H1 (cell line): ENCODE measurements around the gene LILRA1. TPM values are rescaled to one million over a fixed set of nuclear protein-coding genes. Genes with fewer than 3 reads are reported as not detected.

ENCODE experiments used
- CTCF ChIA-PET: fragments of 300-600 bp; sonication (Branson Sonifier 250); formaldehyde crosslinking; loops from one replicate; lab custom pipeline; 2021; ENCODE audit not compliant: partially characterized antibody; lab: Charles Lee
- POLR2A ChIA-PET: fragments of 300-600 bp; sonication (Branson Sonifier 250); formaldehyde crosslinking; loops from one replicate; lab custom pipeline; 2021; ENCODE audit warnings: inconsistent platforms; ENCODE audit not compliant: partially characterized antibody; lab: Charles Lee
- DNase-seq, 2 experiments: peaks; one replicate each; pipeline versions ENCODE4 v3.0.0 to v3.0.0-alpha.2; 2010 to 2022; ENCODE audit warnings: low spot score in 2 of 2, low read depth in 1 of 2, mixed read lengths in 1 of 2
- FAIRE-seq: peaks from 2 replicates; lab custom pipeline; 2011; peaks lifted over from hg19 to GRCh38; lab: Jason Lieb, UNC
- H2AFZ ChIP-seq: 2 replicates; pipeline ENCODE4 v1.8.1; 2012; ENCODE audit warnings: low read length, inconsistent platforms
- H2AK5ac ChIP-seq: 2 replicates; pipeline ENCODE4 v1.6.1; 2013; ENCODE audit warnings: low read depth, low read length
- H2BK120ac ChIP-seq: replicated peaks from 2 replicates; pipeline ENCODE3; 2013; ENCODE audit warnings: low read depth, low read length, inconsistent platforms
- H2BK12ac ChIP-seq: 2 replicates; pipeline ENCODE4 v1.6.1; 2013; ENCODE audit warnings: low read depth, low read length
- H2BK15ac ChIP-seq: 2 replicates; pipeline ENCODE4 v1.6.1; 2013; ENCODE audit warnings: low read length
- H2BK20ac ChIP-seq: 2 replicates; pipeline ENCODE4 v1.6.1; 2013; ENCODE audit warnings: low read length
- H2BK5ac ChIP-seq: 2 replicates; pipeline ENCODE4 v1.6.1; 2013; ENCODE audit warnings: low read depth, low read length
- H3K14ac ChIP-seq: 2 replicates; pipeline ENCODE4 v1.6.1; 2013; ENCODE audit warnings: inconsistent platforms; ENCODE audit not compliant: insufficient read length
- H3K18ac ChIP-seq: 2 replicates; pipeline ENCODE4 v1.6.1; 2013; ENCODE audit warnings: low read length; ENCODE audit errors: extremely low read depth
- H3K23ac ChIP-seq: 2 replicates; pipeline ENCODE4 v1.6.1; 2013; ENCODE audit warnings: inconsistent platforms; ENCODE audit not compliant: insufficient read length
- H3K23me2 ChIP-seq: 2 replicates; pipeline ENCODE4 v1.6.1; 2013; ENCODE audit warnings: low read depth, low read length
- H3K27ac ChIP-seq: 2 replicates; pipeline ENCODE4 v1.6.1; 2011; ENCODE audit warnings: low read depth, low read length, inconsistent platforms
- H3K27me3 ChIP-seq, 4 experiments: replicated peaks in 1 of 4; 1 replicate in 1 of 4; 2 replicates in 3 of 4; pipeline versions ENCODE4 v1.6.1 to v1.8.1; 2011 to 2013; ENCODE audit warnings: low read length in 3 of 4, mild to moderate bottlenecking in 3 of 4, inconsistent platforms in 2 of 4, mixed read lengths in 2 of 4, moderate library complexity in 1 of 4; ENCODE audit not compliant: control insufficient read depth in 3 of 4, insufficient read depth in 3 of 4; ENCODE audit errors: extremely low read depth in 1 of 4
- H3K36me3 ChIP-seq, 4 experiments: 2 replicates each; pipeline versions ENCODE4 v1.6.1 to v1.8.1; 2011 to 2013; ENCODE audit warnings: mild to moderate bottlenecking in 4 of 4, low read length in 3 of 4, moderate library complexity in 2 of 4, control low read depth in 1 of 4, inconsistent platforms in 1 of 4; ENCODE audit not compliant: insufficient read depth in 4 of 4, control insufficient read depth in 2 of 4
- H3K4ac ChIP-seq: replicated peaks from 2 replicates; pipeline ENCODE3; 2013; ENCODE audit warnings: low read length, low read depth, mixed read lengths, inconsistent platforms; ENCODE audit not compliant: insufficient read length
- H3K4me1 ChIP-seq, 4 experiments: replicated peaks in 1 of 4; 1 replicate in 1 of 4; 2 replicates in 3 of 4; pipeline versions ENCODE4 v1.6.1 to v1.8.1; 2011 to 2013; ENCODE audit warnings: low read length in 3 of 4, inconsistent platforms in 2 of 4, mixed read lengths in 1 of 4; ENCODE audit not compliant: insufficient read depth in 4 of 4, control insufficient read depth in 3 of 4
- H3K4me2 ChIP-seq, 2 experiments: 2 replicates each; pipeline versions ENCODE4 v1.6.1 to v1.8.1; 2011 to 2013; ENCODE audit warnings: low read depth in 2 of 2, low read length in 2 of 2, control low read depth in 1 of 2, inconsistent platforms in 1 of 2, mild to moderate bottlenecking in 1 of 2; ENCODE audit not compliant: insufficient read depth in 1 of 2
- H3K4me3 ChIP-seq, 4 experiments: fragments of 200-600, 300-600 bp in 1 of 4; sonication (generic), shearing (Covaris generic), sonication (Bioruptor Twin) in 1 of 4; 2 replicates each; pipeline versions ENCODE4 v1.5.1 to v1.8.1; 2011 to 2016; ENCODE audit warnings: low read length in 4 of 4, low read depth in 3 of 4, control low read depth in 2 of 4, inconsistent platforms in 2 of 4, mild to moderate bottlenecking in 2 of 4, mixed read lengths in 1 of 4, moderate library complexity in 1 of 4; ENCODE audit not compliant: insufficient read depth in 2 of 4; ENCODE audit errors: extremely low read depth in 1 of 4
- H3K56ac ChIP-seq: replicated peaks from 2 replicates; pipeline ENCODE3; 2013; ENCODE audit warnings: low read depth, mild to moderate bottlenecking, mixed read lengths, low read length, inconsistent platforms; ENCODE audit not compliant: insufficient read length
- H3K79me1 ChIP-seq: 2 replicates; pipeline ENCODE4 v1.6.1; 2013; ENCODE audit warnings: low read depth, low read length, control low read depth
- H3K79me2 ChIP-seq, 2 experiments: 2 replicates each; pipeline versions ENCODE4 v1.6.1 to v1.8.1; 2012 to 2013; ENCODE audit warnings: low read length in 2 of 2, mild to moderate bottlenecking in 2 of 2, inconsistent platforms in 1 of 2; ENCODE audit not compliant: insufficient read depth in 2 of 2, control insufficient read depth in 1 of 2
- H3K9ac ChIP-seq, 4 experiments: replicated peaks in 1 of 4; 1 replicate in 1 of 4; 2 replicates in 3 of 4; pipeline versions ENCODE4 v1.6.1 to v1.8.1; 2011 to 2013; ENCODE audit warnings: low read depth in 3 of 4, low read length in 3 of 4, control low read depth in 2 of 4, mild to moderate bottlenecking in 2 of 4, moderate library complexity in 2 of 4, inconsistent platforms in 1 of 4; ENCODE audit errors: extremely low read depth in 1 of 4
- H3K9me3 ChIP-seq, 2 experiments: 2 replicates each; pipeline versions ENCODE4 v1.6.1 to v1.8.1; 2012 to 2013; ENCODE audit warnings: mild to moderate bottlenecking in 2 of 2, moderate library complexity in 2 of 2, control low read depth in 1 of 2, inconsistent platforms in 1 of 2, low read depth in 1 of 2, low read length in 1 of 2, mixed read lengths in 1 of 2; ENCODE audit not compliant: insufficient read depth in 2 of 2
- H4K20me1 ChIP-seq, 2 experiments: replicated peaks in 1 of 2; 2 replicates each; pipeline versions ENCODE3 to v1.8.1; 2011 to 2013; ENCODE audit warnings: inconsistent platforms in 2 of 2, low read length in 2 of 2, mild to moderate bottlenecking in 1 of 2; ENCODE audit not compliant: insufficient read depth in 2 of 2, control insufficient read depth in 1 of 2
- H4K5ac ChIP-seq: 2 replicates; pipeline ENCODE4 v1.6.1; 2013; ENCODE audit warnings: low read length, low read depth, mixed read lengths, inconsistent platforms; ENCODE audit not compliant: insufficient read length
- H4K8ac ChIP-seq: 2 replicates; pipeline ENCODE4 v1.8.0; 2013; ENCODE audit warnings: mild to moderate bottlenecking, moderate library complexity, low read length, inconsistent platforms; ENCODE audit not compliant: insufficient read depth; ENCODE audit errors: extremely low read depth
- H4K91ac ChIP-seq: replicated peaks from 2 replicates; pipeline ENCODE3; 2013; ENCODE audit warnings: low read length, mixed read lengths, inconsistent platforms; ENCODE audit not compliant: insufficient read length
- NRF1 ChIP-seq: IDR thresholded peaks from 2 replicates; pipeline ENCODE4 v1.6.1; 2011; ENCODE audit warnings: mild to moderate bottlenecking, low read depth, low read length, improper control_type of control experiment
- RAD21 ChIP-seq, 2 experiments: IDR thresholded peaks in 1 of 2; conservative IDR thresholded peaks in 1 of 2; 2 replicates each; pipeline ENCODE4 v1.6.1; 2011; ENCODE audit warnings: low read depth in 2 of 2, low read length in 2 of 2, improper control_type of control experiment in 1 of 2, inconsistent platforms in 1 of 2, mild to moderate bottlenecking in 1 of 2, moderate library complexity in 1 of 2
- SIN3A ChIP-seq, 2 experiments: IDR thresholded peaks in 1 of 2; conservative IDR thresholded peaks in 1 of 2; 2 replicates each; pipeline ENCODE4 v1.6.1; 2011 to 2012; ENCODE audit warnings: low read length in 2 of 2, improper control_type of control experiment in 1 of 2, low read depth in 1 of 2, mild to moderate bottlenecking in 1 of 2
- WGBS, 2 experiments: shearing (Covaris generic) in 1 of 2; methylation state at CpG; one replicate each; pipeline versions ENCODE4 v1.1.6 to v1.1.7; 2013 to 2015; ENCODE audit warnings: low lambda C conversion rate in 2 of 2, mixed read lengths in 2 of 2, inconsistent platforms in 1 of 2, low coverage in 1 of 2, missing lambda C conversion rate in 1 of 2; ENCODE audit not compliant: insufficient replicate concordance in 2 of 2, insufficient coverage in 1 of 2, insufficient read length in 1 of 2; ENCODE audit errors: extremely low coverage in 1 of 2, missing lambda C conversion rate in 1 of 2; 5-methylcytosine and 5-hydroxymethylcytosine counted together
- polyA plus RNA-seq, 7 experiments: library from polyadenylated mRNA; depleted of rRNA in 3 of 7; stranded (reverse) in 5 of 7; unstranded in 2 of 7; fragments of >200 nt in 5 of 7; fragments of 200-250 nt in 2 of 7; gene quantifications; 1 replicate in 5 of 7; 2 replicates in 1 of 7; 4 replicates in 1 of 7; pipeline versions ENCODE4 v1.2.1 to v1.2.3, GENCODE V29; 2011 to 2013; ENCODE audit warnings: missing spikeins in 2 of 7, mixed read lengths in 2 of 7
- total RNA-seq: library from RNA; stranded (reverse); fragmentation: NEBNext Ultra II Directional; extraction: Animal tissue kit (Norgen Biotek cat#: 25700); gene quantifications from 2 replicates; pipeline ENCODE4 v1.2.1, GENCODE V29; 2021

Gene LILRA1
- total and polyA plus RNA-seq, 2 of the 8 experiments (the other 6 are each of a cell fraction or from before 2014, with no cell fraction given) = not detected

DNA sequence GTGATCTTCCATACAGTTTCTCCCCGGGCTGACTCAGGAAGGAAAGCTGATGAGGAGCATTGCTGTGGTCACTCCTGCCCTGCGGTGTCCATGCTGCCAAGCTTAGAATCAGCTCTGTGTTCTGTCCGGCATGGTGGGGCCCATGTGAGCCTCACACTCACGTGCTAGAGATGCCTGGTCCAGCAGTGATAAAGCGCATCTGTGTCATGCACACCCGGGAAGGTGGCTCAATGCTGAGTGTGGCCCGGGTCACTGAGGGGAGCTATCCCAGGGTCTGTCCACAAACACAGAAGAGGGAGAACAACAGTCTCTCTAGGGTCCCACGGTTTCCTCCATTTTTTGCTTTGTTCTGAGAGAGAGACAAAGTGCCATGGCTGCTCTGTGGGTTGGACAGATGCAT lies 33.3 kb downstream of the LILRA1 start:
- Histone ChIP-seq H2BK12ac (no peak overlapping the region), H4K8ac (no peak overlapping the region), H4K20me1 (no peaks in the 10 kb centered on the region), H2BK20ac (no peak overlapping the region), H4K5ac (no peak overlapping the region), H3K9ac (no peak overlapping the region), H3K23me2 (no peaks in the 10 kb centered on the region), H3K79me1 (no peaks in the 10 kb centered on the region), H3K9me3 (peaks cover 63 to 76% of the 10 kb centered on the region in 2 experiments), H3K36me3 (no peaks in the 10 kb centered on the region), H3K4ac (no peak overlapping the region), H2BK120ac (no peak overlapping the region), H3K18ac (no peak overlapping the region), H2AFZ (no peak overlapping the region), H3K4me2 (no peak overlapping the region), H3K27me3 (no peaks in the 10 kb centered on the region), H2BK15ac (no peak overlapping the region), H3K79me2 (no peaks in the 10 kb centered on the region), H3K14ac (no peak overlapping the region), H2AK5ac (no peak overlapping the region), H3K4me3 (no peak overlapping the region), H3K56ac (no peak overlapping the region), H3K27ac (no peak overlapping the region), H4K91ac (no peak overlapping the region), H3K23ac (no peak overlapping the region), H3K4me1 (no peaks in the 10 kb centered on the region), H2BK5ac (no peak overlapping the region)
- TF ChIP-seq SIN3A (conservative IDR thresholded peaks at IDR 0.05 in 1 of 2, IDR thresholded peaks at IDR 0.05 in 1 of 2; ENCODE audit: low read depth in 1 of 2, low read length in 2 of 2) (no peak), RAD21 (IDR thresholded peaks at IDR 0.05 in 1 of 2, conservative IDR thresholded peaks at IDR 0.05 in 1 of 2; ENCODE audit: low read depth in 2 of 2, low read length in 2 of 2) (no peak), NRF1 (no peak)
- 65% methylated on average over 8 of the region's 8 CpGs; no CpG with 5 or more reads in 1 of the 2 experiments for WGBS, 2 experiments
- FAIRE-seq (no peak), DNase-seq (no peak)
- CTCF ChIA-PET = interaction anchor here (0.6 kb wide), 1 partner anchor 11 kb away, joined by 3 read pairs; no protein-coding TSS in a partner anchor
- POLR2A ChIA-PET = no interaction called here
